K562 (cell line): ENCODE measurements around the gene RNF214. TPM values are rescaled to one million over a fixed set of nuclear protein-coding genes. Genes with fewer than 3 reads are reported as not detected.

Experiments used
- ATAC-seq: fragments of 200-7000 bp; cut with Tn5 transposase; 3 replicates; pipeline ENCODE4 v1.9.1; 2020; ENCODE audit warnings: moderate library complexity
- BruUV-seq: library from RNA; stranded (reverse); fragments of 400-500 nt; replicated peaks from 2 replicates; lab custom pipeline; 2021; lab: Mats Ljungman, UMichigan
- CTCF ChIA-PET: fragments of 300-600 bp; formaldehyde crosslinking; extraction: SDS; loops from one replicate; lab custom pipeline; 2021; ENCODE audit warnings: low intra/inter-chr PET ratio; lab: Yijun Ruan, JAX
- POLR2A ChIA-PET: fragments of 300-600, 350-650 bp; sonication (Branson Sonifier 250); formaldehyde crosslinking; extraction: SDS; loops from one replicate; lab custom pipeline; 2021; ENCODE audit warnings: antibody characterized with exemption, inconsistent platforms; lab: Yijun Ruan, JAX
- DNase-seq, 4 experiments: peaks; one replicate each; pipeline versions ENCODE4 v3.0.0 to v3.0.0-alpha.2; 2011 to 2018; ENCODE audit warnings: low spot score in 3 of 4, mixed read lengths in 3 of 4; ENCODE audit errors: extremely low read depth in 1 of 4
- FAIRE-seq: peaks from 2 replicates; lab custom pipeline; 2011; peaks lifted over from hg19 to GRCh38; lab: Jason Lieb, UNC
- H2AFZ ChIP-seq: 2 replicates; pipeline ENCODE4 v1.6.0; 2011; ENCODE audit warnings: low read depth, low read length, control low read depth, inconsistent platforms
- H3K27ac ChIP-seq: fragments of 200-600 bp; 3 replicates; pipeline ENCODE4 v1.8.0; 2011; ENCODE audit warnings: low read depth, mild to moderate bottlenecking, control low read depth, inconsistent platforms, low read length, moderate library complexity, mixed read lengths; ENCODE audit errors: extremely low read depth
- H3K27me3 ChIP-seq, 2 experiments: fragments of 300-600 bp in 1 of 2; 2 replicates in 1 of 2; 3 replicates in 1 of 2; pipeline versions ENCODE4 v1.6.0 to v1.8.0; 2011; ENCODE audit warnings: inconsistent platforms in 2 of 2, low read length in 2 of 2, mild to moderate bottlenecking in 1 of 2, mixed read lengths in 1 of 2, moderate library complexity in 1 of 2; ENCODE audit not compliant: control insufficient read depth in 2 of 2, insufficient read depth in 2 of 2
- H3K36me3 ChIP-seq: fragments of 300-600 bp; 3 replicates; pipeline ENCODE4 v1.8.0; 2011; ENCODE audit warnings: mild to moderate bottlenecking, low read length, inconsistent platforms; ENCODE audit not compliant: control insufficient read depth, insufficient read depth
- H3K4me1 ChIP-seq, 2 experiments: fragments of 200-600 bp in 1 of 2; replicated peaks in 1 of 2; 2 replicates in 1 of 2; 3 replicates in 1 of 2; pipeline versions ENCODE4 v1.5.1 to v1.8.0; 2011; ENCODE audit warnings: inconsistent platforms in 2 of 2, low read length in 2 of 2, mild to moderate bottlenecking in 1 of 2, mixed read lengths in 1 of 2, moderate library complexity in 1 of 2; ENCODE audit not compliant: control insufficient read depth in 2 of 2, insufficient read depth in 2 of 2
- H3K4me2 ChIP-seq: 2 replicates; pipeline ENCODE4 v1.6.1; 2011; ENCODE audit warnings: low read length, control low read depth, inconsistent platforms, mixed read lengths; ENCODE audit not compliant: insufficient read depth
- H3K4me3 ChIP-seq: fragments of 200-600 bp; sonication (generic), shearing (Covaris generic); 2 replicates; pipeline ENCODE4 v1.5.1; 2016; ENCODE audit warnings: control low read depth, inconsistent platforms
- H3K79me2 ChIP-seq: fragments of 200-600 bp; 3 replicates; pipeline ENCODE4 v1.8.0; 2011; ENCODE audit warnings: low read length, inconsistent platforms; ENCODE audit not compliant: control insufficient read depth, insufficient read depth
- H3K9ac ChIP-seq, 2 experiments: 2 replicates each; pipeline versions ENCODE4 v1.6.0 to v1.6.1; 2011; ENCODE audit warnings: low read depth in 2 of 2, low read length in 2 of 2, control low read depth in 1 of 2, inconsistent platforms in 1 of 2, mild to moderate bottlenecking in 1 of 2, mixed read lengths in 1 of 2; ENCODE audit not compliant: insufficient read depth in 1 of 2
- H3K9me1 ChIP-seq: one replicate; pipeline ENCODE4 v1.6.0; 2011; ENCODE audit warnings: inconsistent platforms, mild to moderate bottlenecking, low read length, moderate library complexity; ENCODE audit not compliant: control insufficient read depth, insufficient read depth
- H3K9me3 ChIP-seq: replicated peaks from 2 replicates; pipeline ENCODE4 v1.5.1; 2011; ENCODE audit warnings: low read depth, low read length, inconsistent platforms; ENCODE audit not compliant: control insufficient read depth, insufficient read depth
- H4K20me1 ChIP-seq: replicated peaks from 2 replicates; pipeline ENCODE4 v1.6.1; 2011; ENCODE audit warnings: low read length, inconsistent platforms, mixed read lengths; ENCODE audit not compliant: control insufficient read depth, insufficient read depth
- ERF ChIP-seq: fragments of 450-650 bp; formaldehyde crosslinking; IDR thresholded peaks from 2 replicates; pipeline ENCODE4 v1.4.0; 2020; ENCODE audit warnings: mild to moderate bottlenecking, mixed read lengths
- POLR2G ChIP-seq: fragments of 200-400 bp; formaldehyde crosslinking; IDR thresholded peaks from 2 replicates; pipeline ENCODE4 v1.6.1; 2017; ENCODE audit warnings: low read depth, mild to moderate bottlenecking, antibody characterized with exemption, low read length, moderate library complexity
- ZNF197 ChIP-seq: fragments of 200-800 bp; sonication (Bioruptor generic); IDR thresholded peaks from 2 replicates; pipeline ENCODE4 v1.6.1; 2016; ENCODE audit warnings: low read depth, missing genetic modification characterization, missing compliant biosample characterization
- WGBS: fragments of 100-300 bp; shearing (Covaris generic); methylation state at CpG from one replicate; pipeline ENCODE4 v1.1.6; 2016; ENCODE audit warnings: low coverage, mixed read lengths; ENCODE audit not compliant: insufficient coverage; ENCODE audit errors: missing lambda C conversion rate; 5-methylcytosine and 5-hydroxymethylcytosine counted together
- in situ Hi-C: fragments of 300-500 bp; cut with MboI; formaldehyde crosslinking; loops from 4 replicates; pipeline ENCODE4 v1.15.0; 2018; ENCODE audit warnings: inconsistent platforms, mixed read lengths
- intact Hi-C: fragments of 100-400 bp; cut with micrococcal nuclease; formaldehyde crosslinking; loops from 2 replicates; pipeline ENCODE4 v1.14.2; 2022
- polyA plus RNA-seq, 8 experiments: library from polyadenylated mRNA; depleted of rRNA in 4 of 8; stranded (reverse) in 5 of 8; unstranded in 3 of 8; fragments of >200 nt; fragmentation: Nextera tagmentation in 2 of 8; fragmentation: Illumina TruSeq in 1 of 8; extraction: Ambion mirVana in 2 of 8; extraction: Trizol in 1 of 8; gene quantifications; 2 replicates each; pipeline versions ENCODE4 v1.2.1 to v1.2.3, GENCODE V29; 2011 to 2014; ENCODE audit warnings: inconsistent platforms in 1 of 8, missing spikeins in 1 of 8
- total RNA-seq, 7 experiments: library from RNA; depleted of rRNA in 6 of 7; stranded (reverse); fragments of >200 nt in 6 of 7; fragmentation: Illumina TruSeq in 2 of 7; extraction: Trizol in 2 of 7; gene quantifications; 2 replicates each; pipeline versions ENCODE4 v1.2.1 to v1.2.3, GENCODE V29; 2011 to 2021; ENCODE audit warnings: low replicate concordance in 1 of 7
- TF ChIP-seq, protein P1 (sequence below): sonication (generic); formaldehyde crosslinking; IDR thresholded peaks from 2 replicates; pipeline ENCODE4 v1.8.1; 2023; ENCODE audit warnings: mild to moderate bottlenecking, missing genetic modification reagents

The RNF214 gene
- total and polyA plus RNA-seq, 9 of the 15 experiments (the other 6 are each of a cell fraction or from before 2014, with no cell fraction given) = 6.6 to 24.8 (median 11.9) TPM

DNA sequence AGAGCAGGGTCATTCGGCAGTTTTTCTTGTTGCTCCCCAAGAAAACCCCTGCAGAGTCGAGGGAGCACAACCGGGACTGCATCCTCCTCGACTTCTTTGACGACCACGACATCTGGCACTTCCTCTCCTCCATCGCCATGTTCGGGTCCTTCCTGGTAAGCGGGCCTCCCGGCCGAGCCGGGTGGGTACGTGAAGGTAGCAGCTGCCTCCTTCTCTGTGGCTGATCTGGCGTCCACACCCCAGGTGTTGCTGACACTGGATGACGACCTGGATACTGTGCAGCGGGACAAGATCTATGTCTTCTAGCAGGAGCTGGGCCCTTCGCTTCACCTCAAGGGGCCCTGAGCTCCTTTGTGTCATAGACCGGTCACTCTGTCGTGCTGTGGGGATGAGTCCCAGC lies 36.7 kb upstream of the RNF214 start:
- CTCF ChIA-PET = no interaction called here
- intact Hi-C loops = no loop called here
- FAIRE-seq = no peak

DNA sequence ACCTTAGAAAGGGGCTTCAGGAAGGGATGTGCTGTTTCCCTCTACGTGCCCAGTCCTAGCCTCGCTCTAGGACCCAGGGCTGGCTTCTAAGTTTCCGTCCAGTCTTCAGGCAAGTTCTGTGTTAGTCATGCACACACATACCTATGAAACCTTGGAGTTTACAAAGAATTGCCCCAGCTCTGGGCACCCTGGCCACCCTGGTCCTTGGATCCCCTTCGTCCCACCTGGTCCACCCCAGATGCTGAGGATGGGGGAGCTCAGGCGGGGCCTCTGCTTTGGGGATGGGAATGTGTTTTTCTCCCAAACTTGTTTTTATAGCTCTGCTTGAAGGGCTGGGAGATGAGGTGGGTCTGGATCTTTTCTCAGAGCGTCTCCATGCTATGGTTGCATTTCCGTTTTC lies 35.5 kb upstream of the RNF214 start:
- no peak for FAIRE-seq
- no peak for TF ChIP-seq ZNF197
- TF ChIP-seq, protein P1, sequence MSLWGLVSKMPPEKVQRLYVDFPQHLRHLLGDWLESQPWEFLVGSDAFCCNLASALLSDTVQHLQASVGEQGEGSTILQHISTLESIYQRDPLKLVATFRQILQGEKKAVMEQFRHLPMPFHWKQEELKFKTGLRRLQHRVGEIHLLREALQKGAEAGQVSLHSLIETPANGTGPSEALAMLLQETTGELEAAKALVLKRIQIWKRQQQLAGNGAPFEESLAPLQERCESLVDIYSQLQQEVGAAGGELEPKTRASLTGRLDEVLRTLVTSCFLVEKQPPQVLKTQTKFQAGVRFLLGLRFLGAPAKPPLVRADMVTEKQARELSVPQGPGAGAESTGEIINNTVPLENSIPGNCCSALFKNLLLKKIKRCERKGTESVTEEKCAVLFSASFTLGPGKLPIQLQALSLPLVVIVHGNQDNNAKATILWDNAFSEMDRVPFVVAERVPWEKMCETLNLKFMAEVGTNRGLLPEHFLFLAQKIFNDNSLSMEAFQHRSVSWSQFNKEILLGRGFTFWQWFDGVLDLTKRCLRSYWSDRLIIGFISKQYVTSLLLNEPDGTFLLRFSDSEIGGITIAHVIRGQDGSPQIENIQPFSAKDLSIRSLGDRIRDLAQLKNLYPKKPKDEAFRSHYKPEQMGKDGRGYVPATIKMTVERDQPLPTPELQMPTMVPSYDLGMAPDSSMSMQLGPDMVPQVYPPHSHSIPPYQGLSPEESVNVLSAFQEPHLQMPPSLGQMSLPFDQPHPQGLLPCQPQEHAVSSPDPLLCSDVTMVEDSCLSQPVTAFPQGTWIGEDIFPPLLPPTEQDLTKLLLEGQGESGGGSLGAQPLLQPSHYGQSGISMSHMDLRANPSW (CRISPR knock-in tag) = no peak

More for the DNA sequence above, 36.7 kb upstream of the RNF214 start:
- Histone ChIP-seq H2AFZ (no peak overlapping the region), H3K9me1 (no peaks in the 10 kb centered on the region), H3K27me3 (no peaks in the 10 kb centered on the region), H4K20me1 (no peaks in the 10 kb centered on the region; the same call in none of the 2 replicates), H3K9ac (peak overlapping the region in 1 of 2 experiments; percentile 78; a peak in 2 of 4 replicates), H3K79me2 (no peaks in the 10 kb centered on the region), H3K4me1 (peaks cover 0 to 26% of the 10 kb centered on the region in 2 experiments; a peak in 3 of 5 replicates), H3K9me3 (no peaks in the 10 kb centered on the region), H3K4me3 (no peak overlapping the region), H3K36me3 (peaks cover 21% of the 10 kb centered on the region; the same call in 2 of the 3 replicates), H3K27ac (no peak overlapping the region), H3K4me2 (no peak overlapping the region)
- TF ChIP-seq POLR2G (peak; percentile 50), ERF (CRISPR knock-in tag) (no peak)
- in situ Hi-C loops = no loop called here
- 82% methylated on average over 14 of the region's 19 CpGs for WGBS
- no TSS peak for BruUV-seq
- DNase-seq (no peak), ATAC-seq (no peak)
- POLR2A ChIA-PET = interaction anchor here (0.6 to 0.7 kb wide), 2 partner anchors 46 to 146 kb away, joined by 3 to 4 read pairs; no protein-coding TSS in a partner anchor

More for the DNA sequence above, 35.5 kb upstream of the RNF214 start:
- no peak overlapping the region for H3K4me3 ChIP-seq
- WGBS = 86% methylated on average over 6 of the region's 7 CpGs
- no peak for DNase-seq
- no TSS peak for BruUV-seq
- H3K9me1 ChIP-seq = no peaks in the 10 kb centered on the region
- ATAC-seq = no peak
- POLR2A ChIA-PET = interaction anchor here (0.7 kb wide), 1 partner anchor 49 kb away, joined by 3 read pairs; no protein-coding TSS in a partner anchor
- H3K79me2 ChIP-seq = no peaks in the 10 kb centered on the region
- H3K27me3 ChIP-seq = no peaks in the 10 kb centered on the region
- H3K27ac ChIP-seq = no peak overlapping the region
- no peak overlapping the region for H3K9ac ChIP-seq
- no peak overlapping the region for H2AFZ ChIP-seq
- H3K4me1 ChIP-seq = peaks cover 0 to 30% of the 10 kb centered on the region in 2 experiments; a peak in 3 of 5 replicates
- intact Hi-C loops = no loop called here
- no peak overlapping the region for H3K4me2 ChIP-seq
- H3K36me3 ChIP-seq = peaks cover 20% of the 10 kb centered on the region; the same call in 2 of the 3 replicates
- CTCF ChIA-PET = no interaction called here
- H4K20me1 ChIP-seq = no peaks in the 10 kb centered on the region; the same call in none of the 2 replicates
- H3K9me3 ChIP-seq = no peaks in the 10 kb centered on the region
- in situ Hi-C loops = no loop called here
